Neutrophil (primary cell): ENCODE measurements around the gene THAP11.

Experiments
- H3K27ac ChIP-seq: fragments of 200-600 bp; sonication (generic); 2 replicates; pipeline ENCODE4 v1.5.1; 2016; ENCODE audit warnings: mild to moderate bottlenecking, moderate library complexity
- H3K27me3 ChIP-seq: fragments of 200-600 bp; sonication (generic); 2 replicates; pipeline ENCODE4 v1.6.0; 2016; ENCODE audit warnings: mild to moderate bottlenecking
- H3K36me3 ChIP-seq: fragments of 200-600 bp; sonication (generic); 2 replicates; pipeline ENCODE4 v1.5.1; 2017
- H3K4me1 ChIP-seq, 2 experiments: fragments of 200-600 bp in 1 of 2; sonication (generic) in 1 of 2; 1 replicate in 1 of 2; 2 replicates in 1 of 2; pipeline versions ENCODE4 v1.5.1 to v1.6.1; 2013 to 2016; ENCODE audit warnings: low read depth in 1 of 2, low read length in 1 of 2, mild to moderate bottlenecking in 1 of 2, moderate library complexity in 1 of 2; ENCODE audit not compliant: control insufficient read depth in 1 of 2, insufficient read depth in 1 of 2
- H3K4me3 ChIP-seq, 2 experiments: fragments of 200-600 bp in 1 of 2; sonication (generic) in 1 of 2; 1 replicate in 1 of 2; 2 replicates in 1 of 2; pipeline ENCODE4 v1.5.1; 2013 to 2016; ENCODE audit warnings: low read depth in 1 of 2, low read length in 1 of 2, mild to moderate bottlenecking in 1 of 2, moderate library complexity in 1 of 2
- H3K9me3 ChIP-seq: fragments of 200-600 bp; sonication (generic); 2 replicates; pipeline ENCODE4 v1.5.1; 2016
- CTCF ChIP-seq: fragments of 200-600 bp; sonication (generic); IDR thresholded peaks from 2 replicates; pipeline ENCODE4 v1.5.1; 2016; ENCODE audit warnings: antibody characterized with exemption

The THAP11 gene

GRCh38 chr16:67853670-67854069 lies 11.6 kb downstream of the THAP11 start:
- Histone ChIP-seq H3K4me3 (no peak overlapping the region), H3K27ac (no peak overlapping the region), H3K27me3 (no peaks in the 10 kb centered on the region), H3K4me1 (peaks cover 0 to 4% of the 10 kb centered on the region in 2 experiments), H3K9me3 (no peaks in the 10 kb centered on the region), H3K36me3 (no peaks in the 10 kb centered on the region)
- no peak for TF ChIP-seq CTCF

GRCh38 chr16:67855789-67856188 lies 13.7 kb downstream of the THAP11 start:
- no peak overlapping the region for H3K27ac ChIP-seq
- no peaks in the 10 kb centered on the region for H3K36me3 ChIP-seq
- H3K4me3 ChIP-seq: no peak overlapping the region
- peaks cover 0 to 4% of the 10 kb centered on the region in 2 experiments for H3K4me1 ChIP-seq
- no peak for TF ChIP-seq CTCF
- H3K27me3 ChIP-seq: no peaks in the 10 kb centered on the region
- H3K9me3 ChIP-seq: no peaks in the 10 kb centered on the region

GRCh38 chr16:67856927-67857546 lies 14.9 kb downstream of the THAP11 start:
- H3K36me3 ChIP-seq: no peaks in the 10 kb centered on the region
- no peak overlapping the region for H3K27ac ChIP-seq
- no peak for TF ChIP-seq CTCF
- no peak overlapping the region for H3K4me3 ChIP-seq
- no peaks in the 10 kb centered on the region for H3K9me3 ChIP-seq
- H3K4me1 ChIP-seq: peaks cover 0 to 4% of the 10 kb centered on the region in 2 experiments
- H3K27me3 ChIP-seq: no peaks in the 10 kb centered on the region

- Histone ChIP-seq H3K9me3 (no peaks in the 10 kb centered on the region), H3K27ac (no peak overlapping the region), H3K36me3 (no peaks in the 10 kb centered on the region), H3K4me3 (no peak overlapping the region), H3K27me3 (no peaks in the 10 kb centered on the region), H3K4me1 (peaks cover 0 to 4% of the 10 kb centered on the region in 2 experiments)
- TF ChIP-seq CTCF: no peak
These were observed 15.6 kb downstream of the THAP11 start for GRCh38 chr16:67857547-67858233.

- TF ChIP-seq CTCF: no peak
- H3K4me3 ChIP-seq: no peak overlapping the region
- H3K27ac ChIP-seq: no peak overlapping the region
- H3K27me3 ChIP-seq: no peaks in the 10 kb centered on the region
- H3K9me3 ChIP-seq: no peaks in the 10 kb centered on the region
- no peaks in the 10 kb centered on the region for H3K36me3 ChIP-seq
- H3K4me1 ChIP-seq: peaks cover 0 to 4% of the 10 kb centered on the region in 2 experiments
These were observed 16.4 kb downstream of the THAP11 start for GRCh38 chr16:67858500-67858899.
